Activated naive CD8-positive, alpha-beta T cell treated with anti-CD3 and anti-CD28 coated beads for 36 hours (primary cell): ENCODE measurements around the gene HRH4. TPM values are rescaled to one million over a fixed set of nuclear protein-coding genes. Genes with fewer than 3 reads are reported as not detected.

Experiments
- DNase-seq: peaks from one replicate; pipeline ENCODE4 v3.0.0; 2021
- H3K27ac Mint-ChIP-seq: one replicate; pipeline ENCODE4 v1.8.0; 2022; ENCODE audit warnings: mild to moderate bottlenecking, moderate library complexity, mixed read lengths
- H3K27me3 Mint-ChIP-seq: one replicate; pipeline ENCODE4 v1.8.0; 2022; ENCODE audit warnings: mild to moderate bottlenecking, mixed read lengths
- H3K36me3 Mint-ChIP-seq: one replicate; pipeline ENCODE4 v1.8.0; 2021; ENCODE audit warnings: mild to moderate bottlenecking, mixed read lengths
- H3K4me1 Mint-ChIP-seq: one replicate; pipeline ENCODE4 v1.8.0; 2021; ENCODE audit warnings: mixed read lengths
- H3K4me3 Mint-ChIP-seq: one replicate; pipeline ENCODE4 v1.8.0; 2022; ENCODE audit warnings: mild to moderate bottlenecking, moderate library complexity, mixed read lengths
- H3K9me3 Mint-ChIP-seq: one replicate; pipeline ENCODE4 v1.8.0; 2022; ENCODE audit warnings: mixed read lengths
- total RNA-seq, 2 experiments: library from RNA; stranded (reverse); gene quantifications; one replicate each; pipeline ENCODE4 v1.2.3, GENCODE V29; 2021

Gene HRH4
- total RNA-seq, result not detected

- DNase-seq, result no peak
- Mint-ChIP-seq H3K4me3 (no peak within 1 kb of the TSS), H3K9me3 (peaks cover 1% of the 10 kb centered on the region), H3K36me3 (peaks cover 6% of the 10 kb centered on the region), H3K4me1 (peaks cover 2% of the 10 kb centered on the region), H3K27ac (no peak within 1 kb of the TSS), H3K27me3 (no peaks in the 10 kb centered on the region)
These were observed at the start of gene HRH4 for GRCh38 chr18:24460388-24460787. Gene HRH4 (plus strand): TSS chr18:24460637. CDS start chr18:24460729, 92 bp downstream.

DNA sequence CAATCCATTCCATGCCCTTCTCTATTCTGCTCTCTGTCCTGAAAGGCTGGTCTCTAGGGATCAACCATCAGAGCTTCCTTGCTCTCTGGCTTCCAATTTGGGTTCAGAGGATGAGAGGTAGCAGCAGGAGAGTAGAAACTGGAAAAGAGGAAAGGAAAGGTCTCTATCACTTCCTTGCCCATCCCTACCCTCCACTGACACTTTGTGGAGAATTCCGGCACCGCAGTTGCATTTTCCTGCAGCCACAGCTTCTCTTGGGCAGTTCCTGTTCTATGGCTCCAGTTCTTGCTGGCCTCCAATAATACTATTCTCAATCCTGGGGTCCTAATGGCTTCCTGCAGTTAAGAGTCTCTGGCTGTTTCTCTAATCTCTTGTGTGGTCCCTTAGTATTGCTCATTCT is 47.3 kb upstream of the HRH4 start:
- DNase-seq, result no peak
- Mint-ChIP-seq H3K4me1 (no peaks in the 10 kb centered on the region), H3K36me3 (no peaks in the 10 kb centered on the region), H3K4me3 (no peak overlapping the region), H3K27me3 (peaks cover 50% of the 10 kb centered on the region), H3K27ac (no peak overlapping the region), H3K9me3 (peaks cover 3% of the 10 kb centered on the region)

DNA sequence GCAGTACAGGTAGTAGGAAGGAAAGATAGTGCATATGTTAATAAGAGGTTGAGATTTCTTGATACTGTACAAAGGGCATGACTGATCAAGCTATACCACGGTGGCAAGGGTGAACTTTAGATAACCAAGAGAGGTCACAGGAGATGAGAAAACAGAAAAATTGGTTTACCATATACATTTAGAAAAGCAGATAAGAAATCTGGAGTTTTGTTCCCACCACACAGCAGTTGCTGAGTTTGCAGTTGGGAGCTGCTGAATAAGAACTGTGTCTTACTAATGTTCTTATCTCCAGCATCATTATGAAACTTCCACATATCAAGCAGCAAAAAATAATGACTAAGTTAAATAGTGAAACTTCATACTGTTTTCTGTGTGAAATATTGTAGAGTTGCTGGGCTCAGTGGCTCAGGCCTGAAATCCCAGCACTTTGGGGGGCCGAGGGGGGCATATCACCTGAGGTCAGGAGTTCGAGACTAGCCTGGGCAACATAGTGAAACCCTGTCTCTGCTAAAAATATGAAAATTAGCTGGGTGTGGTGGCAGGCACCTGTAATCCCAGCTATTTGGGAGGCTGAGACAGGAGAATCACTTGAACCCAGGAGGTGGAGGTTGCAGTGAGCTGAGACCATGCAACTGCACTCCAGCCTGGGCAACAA is 46.0 kb upstream of the HRH4 start:
- no peak overlapping the region for H3K4me3 Mint-ChIP-seq
- H3K4me1 Mint-ChIP-seq, result no peaks in the 10 kb centered on the region
- peaks cover 53% of the 10 kb centered on the region for H3K27me3 Mint-ChIP-seq
- peaks cover 3% of the 10 kb centered on the region for H3K9me3 Mint-ChIP-seq
- no peaks in the 10 kb centered on the region for H3K36me3 Mint-ChIP-seq
- DNase-seq, result no peak
- no peak overlapping the region for H3K27ac Mint-ChIP-seq

GRCh38 chr18:24417480-24417879 is 43.0 kb upstream of the HRH4 start:
- H3K9me3 Mint-ChIP-seq, result peaks cover 3% of the 10 kb centered on the region
- no peaks in the 10 kb centered on the region for H3K4me1 Mint-ChIP-seq
- no peaks in the 10 kb centered on the region for H3K36me3 Mint-ChIP-seq
- no peak for DNase-seq
- H3K4me3 Mint-ChIP-seq, result no peak overlapping the region
- peaks cover 59% of the 10 kb centered on the region for H3K27me3 Mint-ChIP-seq
- no peak overlapping the region for H3K27ac Mint-ChIP-seq

DNA sequence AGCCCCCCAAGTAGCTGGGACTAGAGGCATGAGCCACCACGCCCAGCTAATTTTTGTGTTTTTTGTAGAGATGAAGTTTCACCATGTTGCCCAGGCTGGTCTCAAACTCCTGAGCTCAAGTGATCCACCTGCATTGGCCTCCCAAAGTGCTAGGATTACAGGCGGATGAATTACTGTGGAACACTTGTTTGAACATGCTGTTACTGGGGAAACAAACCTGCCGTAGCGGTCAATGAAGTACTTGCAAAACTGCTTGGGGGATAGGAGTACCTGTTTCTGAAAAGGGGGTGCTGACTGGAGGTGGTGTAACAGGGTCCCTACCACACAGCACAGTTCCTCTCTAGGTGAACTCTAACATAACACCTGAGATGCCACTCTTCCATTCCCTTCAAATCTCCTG is 39.9 kb upstream of the HRH4 start:
- no peak overlapping the region for H3K4me3 Mint-ChIP-seq
- no peak overlapping the region for H3K27ac Mint-ChIP-seq
- H3K27me3 Mint-ChIP-seq, result peaks cover 57% of the 10 kb centered on the region
- H3K4me1 Mint-ChIP-seq, result no peaks in the 10 kb centered on the region
- DNase-seq, result no peak
- peaks cover 2% of the 10 kb centered on the region for H3K9me3 Mint-ChIP-seq
- H3K36me3 Mint-ChIP-seq, result peaks cover 1% of the 10 kb centered on the region

GRCh38 chr18:24421831-24422230 is 38.6 kb upstream of the HRH4 start:
- Mint-ChIP-seq H3K9me3 (peaks cover 7% of the 10 kb centered on the region), H3K36me3 (peaks cover 10% of the 10 kb centered on the region), H3K27me3 (peaks cover 52% of the 10 kb centered on the region)

GRCh38 chr18:24426073-24426397 is 34.4 kb upstream of the HRH4 start:
- Mint-ChIP-seq H3K27ac (peak overlapping the region; percentile 85), H3K9me3 (peaks cover 11% of the 10 kb centered on the region), H3K4me1 (peaks cover 16% of the 10 kb centered on the region), H3K4me3 (peak overlapping the region; percentile 79), H3K27me3 (peaks cover 21% of the 10 kb centered on the region), H3K36me3 (peaks cover 24% of the 10 kb centered on the region)
- no peak for DNase-seq

More at GRCh38 chr18:24421831-24422230, 38.6 kb upstream of the HRH4 start:
- no peak overlapping the region for H3K27ac Mint-ChIP-seq
- peaks cover 3% of the 10 kb centered on the region for H3K4me1 Mint-ChIP-seq
- no peak overlapping the region for H3K4me3 Mint-ChIP-seq
- no peak for DNase-seq

DNA sequence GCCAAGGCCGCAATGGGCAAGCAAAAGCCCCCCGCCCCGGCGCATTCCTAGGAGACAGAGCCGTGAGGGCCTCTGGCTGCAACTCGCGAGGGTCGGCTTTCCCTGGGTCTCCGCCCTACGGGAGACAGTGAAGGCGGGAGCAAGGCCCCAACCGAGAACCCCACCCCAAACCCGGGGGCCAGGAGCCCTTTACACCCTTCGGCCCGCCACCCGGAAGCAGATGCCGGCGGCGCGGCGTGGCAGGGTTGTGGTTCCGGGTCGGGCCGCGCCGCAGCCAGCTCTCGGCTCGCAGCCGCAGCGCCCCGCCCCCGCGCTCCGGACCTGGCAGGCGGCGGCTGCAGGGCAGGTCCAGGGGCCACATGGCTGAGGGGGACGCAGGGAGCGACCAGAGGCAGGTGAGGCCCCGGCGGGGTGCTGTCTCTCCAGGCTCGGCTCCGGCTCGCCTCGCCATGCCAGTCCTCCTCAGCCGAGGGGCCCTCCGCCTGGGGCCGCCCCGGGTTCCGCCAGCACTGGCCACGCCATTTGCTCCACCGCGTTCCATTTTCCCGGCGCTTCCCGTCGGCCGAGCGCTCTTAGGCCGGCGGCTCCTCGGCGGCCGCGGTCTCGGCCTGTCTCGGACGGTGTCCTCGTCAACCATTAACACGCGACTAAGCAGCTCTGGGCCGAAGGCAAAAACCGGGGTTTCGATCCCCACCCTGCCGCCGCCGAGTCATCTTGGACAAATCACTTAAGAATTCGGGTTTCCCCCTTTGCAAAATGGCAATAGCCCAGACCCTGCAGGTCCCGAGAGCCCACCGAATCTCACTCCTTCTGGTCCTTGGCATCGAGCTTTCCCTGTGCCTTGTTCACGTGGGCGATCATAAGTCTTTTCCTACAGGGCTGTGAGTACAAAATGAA is 33.8 kb upstream of the HRH4 start, which contains the start of gene IMPACT:
TSS of gene IMPACT (plus strand) at position 273 of the 897 bp plus-strand sequence. CDS start at position 360, 87 bp downstream.
- Mint-ChIP-seq H3K4me1 (peaks cover 16% of the 10 kb centered on the region), H3K36me3 (peaks cover 24% of the 10 kb centered on the region), H3K27ac (peak within 1 kb of the TSS; percentile 96), H3K27me3 (peaks cover 16% of the 10 kb centered on the region), H3K9me3 (peaks cover 11% of the 10 kb centered on the region), H3K4me3 (peak within 1 kb of the TSS; percentile 91)
- peak; percentile 85 for DNase-seq

GRCh38 chr18:24427484-24427883 is 33.0 kb upstream of the HRH4 start:
- peaks cover 16% of the 10 kb centered on the region for H3K4me1 Mint-ChIP-seq
- peaks cover 8% of the 10 kb centered on the region for H3K27me3 Mint-ChIP-seq
- H3K4me3 Mint-ChIP-seq, result peak overlapping the region; percentile 91
- H3K27ac Mint-ChIP-seq, result peak overlapping the region; percentile 96
- peaks cover 25% of the 10 kb centered on the region for H3K36me3 Mint-ChIP-seq
- no peak for DNase-seq
- peaks cover 11% of the 10 kb centered on the region for H3K9me3 Mint-ChIP-seq

GRCh38 chr18:24428709-24429108 is 31.7 kb upstream of the HRH4 start:
- Mint-ChIP-seq H3K9me3 (peaks cover 11% of the 10 kb centered on the region), H3K27ac (no peak overlapping the region), H3K36me3 (peaks cover 28% of the 10 kb centered on the region), H3K4me1 (peaks cover 16% of the 10 kb centered on the region), H3K4me3 (peak overlapping the region; percentile 56), H3K27me3 (peaks cover 4% of the 10 kb centered on the region)
- DNase-seq, result no peak

DNA sequence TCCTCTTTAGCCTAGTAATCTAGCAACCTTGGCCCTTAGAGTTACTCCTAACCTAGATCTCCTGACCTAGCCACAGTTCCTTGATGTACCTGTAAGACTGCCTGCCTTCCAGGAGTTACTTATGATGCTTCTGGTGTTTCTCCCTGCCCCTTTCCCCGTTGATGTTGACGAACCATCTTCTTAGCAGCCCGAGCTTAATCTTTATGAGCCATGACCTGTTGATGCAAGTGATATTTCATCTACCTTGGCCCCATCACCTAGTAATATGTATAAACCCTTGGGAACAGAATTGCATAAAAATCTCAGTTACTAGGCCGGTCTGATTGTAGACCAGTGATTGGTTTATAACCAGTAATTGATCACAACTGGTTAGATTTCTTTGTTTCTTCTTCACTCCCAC is 31.2 kb upstream of the HRH4 start:
- Mint-ChIP-seq H3K36me3 (peaks cover 28% of the 10 kb centered on the region), H3K27me3 (peaks cover 4% of the 10 kb centered on the region)
- DNase-seq, result no peak

GRCh38 chr18:24432618-24433017 is 27.8 kb upstream of the HRH4 start:
- Mint-ChIP-seq H3K4me1 (peaks cover 8% of the 10 kb centered on the region), H3K9me3 (no peaks in the 10 kb centered on the region), H3K36me3 (peaks cover 14% of the 10 kb centered on the region), H3K27me3 (no peaks in the 10 kb centered on the region), H3K27ac (no peak overlapping the region), H3K4me3 (no peak overlapping the region)
- DNase-seq, result no peak

More for the DNA sequence above, 31.2 kb upstream of the HRH4 start:
- Mint-ChIP-seq H3K9me3 (peaks cover 11% of the 10 kb centered on the region), H3K4me1 (peaks cover 16% of the 10 kb centered on the region), H3K4me3 (no peak overlapping the region), H3K27ac (no peak overlapping the region)

- Mint-ChIP-seq H3K9me3 (no peaks in the 10 kb centered on the region), H3K36me3 (peaks cover 28% of the 10 kb centered on the region), H3K4me3 (no peak overlapping the region), H3K27me3 (no peaks in the 10 kb centered on the region), H3K4me1 (no peaks in the 10 kb centered on the region), H3K27ac (no peak overlapping the region)
- no peak for DNase-seq
These were observed 23.5 kb upstream of the HRH4 start for GRCh38 chr18:24436939-24437338.

DNA sequence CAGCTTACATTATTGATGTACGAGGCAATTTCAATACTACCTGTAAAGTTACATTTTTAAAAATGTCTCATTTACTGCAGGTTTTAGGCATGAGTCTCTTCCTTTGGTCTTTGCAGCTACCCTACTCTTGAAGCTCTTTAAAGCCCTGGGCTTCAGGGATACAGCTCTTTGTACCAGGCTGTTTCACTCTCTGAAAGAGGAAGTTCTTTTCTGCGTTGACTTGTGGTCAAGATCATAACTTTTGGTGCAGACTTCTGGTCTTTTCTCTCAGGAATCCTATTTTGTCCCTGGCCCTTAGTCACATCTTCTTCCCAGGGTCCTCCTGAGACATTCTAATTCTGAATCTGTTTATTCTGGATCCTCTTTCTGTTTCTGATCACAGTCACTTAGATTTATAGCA is 16.6 kb upstream of the HRH4 start:
- no peaks in the 10 kb centered on the region for H3K9me3 Mint-ChIP-seq
- H3K27me3 Mint-ChIP-seq, result no peaks in the 10 kb centered on the region
- H3K27ac Mint-ChIP-seq, result no peak overlapping the region
- DNase-seq, result no peak
- H3K4me1 Mint-ChIP-seq, result peaks cover 5% of the 10 kb centered on the region
- no peak overlapping the region for H3K4me3 Mint-ChIP-seq
- peaks cover 29% of the 10 kb centered on the region for H3K36me3 Mint-ChIP-seq

- Mint-ChIP-seq H3K4me1 (peaks cover 5% of the 10 kb centered on the region), H3K27ac (no peak overlapping the region), H3K4me3 (no peak overlapping the region), H3K27me3 (no peaks in the 10 kb centered on the region), H3K9me3 (no peaks in the 10 kb centered on the region), H3K36me3 (peaks cover 28% of the 10 kb centered on the region)
- DNase-seq, result no peak
These were observed 14.0 kb upstream of the HRH4 start for GRCh38 chr18:24446453-24446852.
